Stomach (tissue), 9 donors: ENCODE results near the gene CELA3B. TPM values are rescaled to one million over a fixed set of nuclear protein-coding genes. Genes with fewer than 3 reads are reported as not detected.
"Not testable (repeated sequence)": the region's sequence is repeated elsewhere in the genome, so short reads cannot be mapped to it uniquely, and the experiment has no call there.

Experiments used
- DNase-seq, 2 donors: peaks; one replicate each; pipeline versions ENCODE4 v3.0.0 to v3.0.0-alpha.2; 2013 to 2019
- H3K27ac ChIP-seq, 5 donors: fragments of 200-600 bp in 4 of 5; sonication (generic) in 4 of 5; one replicate each; pipeline ENCODE4 v1.5.1; 2013 to 2019; ENCODE audit warnings: mild to moderate bottlenecking in 1 of 5, moderate library complexity in 1 of 5
- H3K27me3 ChIP-seq, 3 donors: fragments of 200-600 bp; sonication (generic); one replicate each; pipeline ENCODE4 v1.5.1; 2017 to 2019; ENCODE audit warnings: mixed run types in 1 of 3
- H3K36me3 ChIP-seq, 4 donors: fragments of 200-600 bp; sonication (generic); 1 replicate in 3 of 4; 2 replicates in 1 of 4; pipeline ENCODE4 v1.5.1; 2016 to 2019
- H3K4me1 ChIP-seq, 4 donors: fragments of 200-600 bp; sonication (generic); one replicate each; pipeline ENCODE4 v1.5.1; 2016 to 2019
- H3K4me3 ChIP-seq, 4 donors: fragments of 200-600 bp; sonication (generic) in 3 of 4; one replicate each; pipeline ENCODE4 v1.5.1; 2016 to 2019; ENCODE audit warnings: mild to moderate bottlenecking in 1 of 4
- H3K9me3 ChIP-seq, 4 donors: fragments of 200-600 bp; sonication (generic); one replicate each; pipeline ENCODE4 v1.5.1; 2016 to 2019
- POLR2AphosphoS5 ChIP-seq, 3 donors: sonication (generic); formaldehyde crosslinking; IDR thresholded peaks; one replicate each; pipeline ENCODE4 v1.6.1; 2016; ENCODE audit warnings: antibody characterized with exemption in 3 of 3
- whole genome bisulfite sequencing, 5 donors: extraction: QIAGEN DNeasy Blood & Tissue Kit in 3 of 5; methylation state at CpG; one replicate each; pipeline versions ENCODE4 v1.1.5 to v1.1.7; 2013 to 2018; 5-methylcytosine and 5-hydroxymethylcytosine counted together
- intact Hi-C: fragments of 100-400 bp; cut with DNase I; formaldehyde crosslinking; loops from one replicate; pipeline ENCODE4 v1.15.1; 2023; ENCODE audit warnings: low total_unique reads
- polyA plus RNA-seq, 3 donors: library from polyadenylated mRNA; stranded (reverse); fragments of 200-250 nt; gene quantifications; one replicate each; pipeline ENCODE4 v1.2.3, GENCODE V29; 2013
- total RNA-seq, 5 donors: library from RNA; depleted of rRNA; stranded (reverse); fragments of >200 nt; gene quantifications; one replicate each; pipeline versions ENCODE4 v1.1.0 to v1.2.3, GENCODE V29; 2014 to 2016
- donor health status: healthy with polysubstance abuse.
- donor health status: Bipolar disorder and iron deficiency.
- donor health status: healthy.

CELA3B gene
- total and polyA plus RNA-seq, 8 donors = 6.1 to 84.3 (median 28.2) TPM; not detected in 4

- WGBS, 5 donors = 15 to 42% (median 37%) methylated on average over 4 to 6 of the region's 6 CpGs
- H3K9me3 ChIP-seq, H3K36me3 ChIP-seq, intact Hi-C loops, H3K27me3 ChIP-seq, H3K4me3 ChIP-seq: not testable (repeated sequence)
- peaks cover 0 to 15% (median 13%) of the 10 kb centered on the region in 4 donors for H3K4me1 ChIP-seq
- peak overlapping the region; percentile 31 to 72 (median 66) for H3K27ac ChIP-seq
- peak; percentile 80 to 81 for DNase-seq
- peak in 1 of 3 donors; percentile 18 for TF ChIP-seq POLR2AphosphoS5 (IDR thresholded peaks at IDR 0.05)
Measured at GRCh38 chr1:21974699-21975098, 2.1 kb upstream of the CELA3B start.

GRCh38 chr1:21975296-21975695 is 1.5 kb upstream of the CELA3B start:
- H3K9me3 ChIP-seq, intact Hi-C loops, H3K36me3 ChIP-seq, H3K4me3 ChIP-seq, DNase-seq, H3K27me3 ChIP-seq: not testable (repeated sequence)
- peaks cover 0 to 15% (median 13%) of the 10 kb centered on the region in 4 donors for H3K4me1 ChIP-seq
- WGBS, 5 donors = 71 to 83% (median 81%) methylated on average over 9 of the region's 9 CpGs
- peak overlapping the region; percentile 31 to 73 (median 55) for H3K27ac ChIP-seq

GRCh38 chr1:21978209-21978608 is 1.4 kb downstream of the CELA3B start:
- WGBS, 5 donors = 92 to 96% (median 94%) methylated on average over 11 of the region's 11 CpGs
- DNase-seq, intact Hi-C loops, H3K27ac ChIP-seq, H3K4me3 ChIP-seq, H3K36me3 ChIP-seq, H3K27me3 ChIP-seq, H3K9me3 ChIP-seq: not testable (repeated sequence)
- H3K4me1 ChIP-seq = peaks cover 0 to 13% (median 12%) of the 10 kb centered on the region in 4 donors

- peak in 1 of 2 donors; percentile 52 for DNase-seq
- H3K4me3 ChIP-seq, H3K9me3 ChIP-seq: not testable (repeated sequence)
Measured at GRCh38 chr1:21980515-21981220, 3.8 kb downstream of the CELA3B start.

GRCh38 chr1:21981253-21981652 is 4.4 kb downstream of the CELA3B start:
- 33 to 69% (median 55%) methylated on average over 1 to 3 of the region's 4 CpGs for WGBS, 5 donors
- H3K27me3 ChIP-seq, intact Hi-C loops, H3K27ac ChIP-seq, H3K4me3 ChIP-seq, H3K36me3 ChIP-seq, H3K4me1 ChIP-seq, H3K9me3 ChIP-seq: not testable (repeated sequence)
- DNase-seq = peak in 1 of 2 donors; percentile 56

More at GRCh38 chr1:21980515-21981220, 3.8 kb downstream of the CELA3B start:
- H3K36me3 ChIP-seq, H3K27ac ChIP-seq, intact Hi-C loops, H3K27me3 ChIP-seq, H3K4me1 ChIP-seq: not testable (repeated sequence)
- WGBS, 5 donors = 70 to 81% (median 75%) methylated on average over 8 to 20 of the region's 21 CpGs

- H3K36me3 ChIP-seq, H3K9me3 ChIP-seq, DNase-seq, H3K27ac ChIP-seq, H3K4me1 ChIP-seq, intact Hi-C loops, H3K4me3 ChIP-seq, H3K27me3 ChIP-seq: not testable (repeated sequence)
- 64 to 78% (median 71%) methylated on average over 6 of the region's 6 CpGs for WGBS, 5 donors
Measured at GRCh38 chr1:21982122-21982521, 5.3 kb downstream of the CELA3B start.

DNA sequence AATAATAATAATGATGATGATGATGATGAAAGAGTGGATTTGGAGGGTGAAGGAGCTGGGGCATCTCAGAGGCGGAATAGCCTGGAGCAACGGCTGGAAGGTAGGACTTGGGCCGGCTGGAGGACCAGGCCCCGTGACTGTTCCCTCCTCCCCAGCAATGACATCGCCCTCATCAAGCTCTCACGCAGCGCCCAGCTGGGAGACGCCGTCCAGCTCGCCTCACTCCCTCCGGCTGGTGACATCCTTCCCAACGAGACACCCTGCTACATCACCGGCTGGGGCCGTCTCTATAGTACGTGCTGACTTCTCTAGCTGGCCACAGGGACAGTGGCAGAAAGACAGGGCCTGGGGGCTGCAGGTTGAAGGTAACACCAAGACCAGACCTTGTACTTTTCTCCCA is 6.7 kb downstream of the CELA3B start:
- intact Hi-C loops, DNase-seq, H3K4me1 ChIP-seq, H3K27ac ChIP-seq, H3K36me3 ChIP-seq, H3K4me3 ChIP-seq, H3K9me3 ChIP-seq, H3K27me3 ChIP-seq: not testable (repeated sequence)
- WGBS, 5 donors = 62 to 92% (median 73%) methylated on average over 3 to 10 of the region's 15 CpGs

GRCh38 chr1:21985893-21986292 is 9.1 kb downstream of the CELA3B start:
- H3K9me3 ChIP-seq, DNase-seq, H3K4me3 ChIP-seq, H3K36me3 ChIP-seq, intact Hi-C loops, H3K27ac ChIP-seq, H3K4me1 ChIP-seq, H3K27me3 ChIP-seq: not testable (repeated sequence)
- WGBS, 5 donors = 33 to 80% (median 55%) methylated on average over 1 to 5 of the region's 5 CpGs; no CpG with 5 or more reads in 1 of the 5 donors

DNA sequence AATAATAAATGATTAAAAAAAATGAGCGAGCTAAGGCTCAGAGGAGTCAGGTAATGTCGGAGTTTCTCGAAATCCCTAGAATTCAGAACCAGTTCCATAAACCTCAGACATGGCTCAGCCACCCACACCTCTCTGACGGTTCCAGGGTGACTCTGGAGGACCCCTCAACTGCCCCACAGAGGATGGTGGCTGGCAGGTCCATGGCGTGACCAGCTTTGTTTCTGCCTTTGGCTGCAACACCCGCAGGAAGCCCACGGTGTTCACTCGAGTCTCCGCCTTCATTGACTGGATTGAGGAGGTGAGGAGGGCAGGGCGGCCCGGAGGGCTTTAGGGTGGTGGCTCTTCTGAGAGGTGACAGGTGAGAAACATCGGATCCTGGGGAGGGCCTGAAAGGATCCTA is 9.6 kb downstream of the CELA3B start:
- H3K27me3 ChIP-seq, H3K4me1 ChIP-seq, H3K4me3 ChIP-seq, H3K9me3 ChIP-seq, H3K36me3 ChIP-seq, intact Hi-C loops, H3K27ac ChIP-seq, DNase-seq: not testable (repeated sequence)
- 88 to 93% (median 90%) methylated on average over 7 to 11 of the region's 12 CpGs for WGBS, 5 donors

- H3K4me3 ChIP-seq, DNase-seq, H3K36me3 ChIP-seq, H3K27me3 ChIP-seq, H3K9me3 ChIP-seq, H3K27ac ChIP-seq, H3K4me1 ChIP-seq, intact Hi-C loops: not testable (repeated sequence)
- 39 to 85% (median 76%) methylated on average over 2 of the region's 5 CpGs for WGBS, 5 donors
Measured at GRCh38 chr1:21989672-21990393, 13.0 kb downstream of the CELA3B start.

DNA sequence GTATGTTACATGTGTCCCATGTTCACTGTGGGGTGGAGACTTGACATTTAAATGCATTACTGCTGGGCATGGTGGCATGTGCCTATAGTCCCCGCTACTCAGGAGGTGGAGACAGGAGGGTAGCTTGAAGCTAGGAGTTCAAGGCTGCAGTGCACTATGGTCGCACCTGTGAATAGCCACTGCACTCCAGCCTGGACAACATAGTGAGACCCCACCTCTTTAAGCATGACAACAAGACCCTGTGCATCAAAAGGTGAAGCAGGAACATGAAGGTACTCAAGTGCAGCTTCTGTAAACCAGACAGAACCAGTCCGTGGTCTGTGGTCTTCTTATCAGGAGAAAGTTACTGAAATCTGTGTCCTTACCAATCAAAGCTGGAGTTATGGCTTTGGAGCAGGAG is 15.4 kb downstream of the CELA3B start:
- H3K27me3 ChIP-seq, intact Hi-C loops, DNase-seq, H3K9me3 ChIP-seq, H3K4me3 ChIP-seq, H3K27ac ChIP-seq, H3K36me3 ChIP-seq, H3K4me1 ChIP-seq: not testable (repeated sequence)
- WGBS, 5 donors = 73 to 96% (median 82%) methylated on average over 2 to 3 of the region's 3 CpGs

DNA sequence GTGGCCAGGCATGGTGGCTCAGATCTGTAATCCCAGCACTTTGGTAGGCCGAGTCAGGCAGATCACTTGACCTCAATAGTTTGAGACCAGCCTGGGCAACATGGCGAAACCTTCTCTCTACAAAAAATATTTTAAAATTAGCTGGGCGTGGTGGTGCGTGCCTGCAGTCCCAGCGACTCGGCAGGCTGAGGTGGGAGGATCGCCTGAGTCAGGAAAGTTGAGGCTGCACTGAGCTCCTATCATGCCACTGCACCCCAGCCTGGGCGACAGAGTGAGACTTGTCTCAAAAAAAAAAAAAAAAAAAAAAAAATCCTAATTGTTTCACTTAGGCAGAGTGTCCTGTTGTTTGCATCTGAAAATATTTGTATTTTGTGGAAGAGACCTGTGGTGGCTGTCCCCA is 17.9 kb downstream of the CELA3B start:
- H3K4me3 ChIP-seq, H3K27ac ChIP-seq, intact Hi-C loops, H3K4me1 ChIP-seq, H3K36me3 ChIP-seq, H3K9me3 ChIP-seq, H3K27me3 ChIP-seq, DNase-seq: not testable (repeated sequence)
- 89 to 95% (median 93%) methylated on average over 8 of the region's 8 CpGs for WGBS, 5 donors
